K562 (cell line): Measurements from ENCODE around the gene ADGRE3. TPM values are rescaled to one million over a fixed set of nuclear protein-coding genes. Genes with fewer than 3 reads are reported as not detected.
A peak's percentile ranks its signal among the peaks of the same experiment; 100 is the strongest.

Source experiments
- DIDO1 ChIP-seq: fragments of 450-650 bp; IDR thresholded peaks from 2 replicates; pipeline ENCODE4 v1.6.1; 2016; ENCODE audit warnings: low read depth, missing biosample characterization, missing genetic modification characterization
- EWSR1 ChIP-seq: fragments of 450-650 bp; IDR thresholded peaks from 2 replicates; pipeline ENCODE4 v1.6.1; 2018; ENCODE audit warnings: borderline replicate concordance, mild to moderate bottlenecking, low read depth, moderate library complexity; ENCODE audit not compliant: partially characterized antibody
- FOXA3 ChIP-seq, 2 experiments: fragments of 450-650 bp in 1 of 2; sonication (generic) in 1 of 2; formaldehyde crosslinking; IDR thresholded peaks in 1 of 2; conservative IDR thresholded peaks in 1 of 2; 2 replicates each; pipeline versions ENCODE4 v1.4.0 to v1.8.0; 2020 to 2022; ENCODE audit warnings: mild to moderate bottlenecking in 2 of 2, missing genetic modification reagents in 1 of 2
- HDAC2 ChIP-seq: fragments of 450-650 bp; IDR thresholded peaks from 2 replicates; pipeline ENCODE4 v1.6.1; 2016; ENCODE audit warnings: mild to moderate bottlenecking
- HMGN3 ChIP-seq: IDR thresholded peaks from 2 replicates; pipeline ENCODE4 v1.6.1; 2011; ENCODE audit warnings: borderline replicate concordance, low read depth, mild to moderate bottlenecking, mixed read lengths, low read length; ENCODE audit not compliant: insufficient read length; ENCODE audit errors: extremely low read depth
- KAT7 ChIP-seq: sonication (generic); formaldehyde crosslinking; IDR thresholded peaks from 2 replicates; pipeline ENCODE4 v1.8.0; 2022; ENCODE audit warnings: missing genetic modification reagents, mild to moderate bottlenecking, borderline replicate concordance
- LCOR ChIP-seq: sonication (generic); formaldehyde crosslinking; IDR thresholded peaks from 2 replicates; pipeline ENCODE4 v1.8.0; 2022; ENCODE audit warnings: mild to moderate bottlenecking, missing genetic modification reagents
- NBN ChIP-seq: fragments of 450-650 bp; IDR thresholded peaks from 2 replicates; pipeline ENCODE4 v1.6.1; 2016; ENCODE audit warnings: low read depth, mild to moderate bottlenecking
- PHB2 ChIP-seq: fragments of 450-650 bp; IDR thresholded peaks from 2 replicates; pipeline ENCODE4 v1.6.1; 2017; ENCODE audit warnings: low read depth
- PTBP1 ChIP-seq: fragments of 200-400 bp; formaldehyde crosslinking; IDR thresholded peaks from 2 replicates; pipeline ENCODE4 v1.6.1; 2017; ENCODE audit warnings: low read depth, low read length
- SAP30 ChIP-seq: fragments of 200-600 bp; sonication (generic); IDR thresholded peaks from 2 replicates; pipeline ENCODE4 v1.6.1; 2012; ENCODE audit warnings: borderline replicate concordance, low read depth, mild to moderate bottlenecking, moderate library complexity, low read length, control low read depth, inconsistent platforms; ENCODE audit not compliant: insufficient read depth, poor library complexity, severe bottlenecking
- SIN3A ChIP-seq, 2 experiments: fragments of 150-350 bp in 1 of 2; IDR thresholded peaks; 2 replicates each; pipeline ENCODE4 v1.6.1; 2011 to 2016; ENCODE audit warnings: borderline replicate concordance in 2 of 2, low read depth in 2 of 2, low read length in 2 of 2, mild to moderate bottlenecking in 2 of 2, moderate library complexity in 2 of 2; ENCODE audit not compliant: control insufficient read depth in 1 of 2
- SIX5 ChIP-seq, 2 experiments: IDR thresholded peaks; 2 replicates each; pipeline ENCODE4 v1.6.1; 2011; ENCODE audit warnings: low read length in 2 of 2, borderline replicate concordance in 1 of 2, low read depth in 1 of 2, mild to moderate bottlenecking in 1 of 2, moderate library complexity in 1 of 2; ENCODE audit not compliant: insufficient read depth in 1 of 2
- SP2 ChIP-seq: IDR thresholded peaks from 2 replicates; pipeline ENCODE4 v1.6.1; 2011; ENCODE audit warnings: mild to moderate bottlenecking, low read depth, low read length, moderate library complexity; ENCODE audit not compliant: poor library complexity, severe bottlenecking; ENCODE audit errors: extremely low read depth
- TAF7 ChIP-seq: fragments of 450-650 bp; IDR thresholded peaks from 2 replicates; pipeline ENCODE4 v1.6.1; 2016; ENCODE audit warnings: missing genetic modification characterization, missing compliant biosample characterization
- ZNF354B ChIP-seq: fragments of 250-450 bp; sonication (Bioruptor Pico); IDR thresholded peaks from 2 replicates; pipeline ENCODE4 v1.4.0; 2020
- ZNF583 ChIP-seq: fragments of 250-450 bp; sonication (Bioruptor Pico); IDR thresholded peaks from 2 replicates; pipeline ENCODE4 v1.4.0; 2020
- polyA plus RNA-seq, 8 experiments: library from polyadenylated mRNA; depleted of rRNA in 4 of 8; stranded (reverse) in 5 of 8; unstranded in 3 of 8; fragments of >200 nt; fragmentation: Nextera tagmentation in 2 of 8; fragmentation: Illumina TruSeq in 1 of 8; extraction: Ambion mirVana in 2 of 8; extraction: Trizol in 1 of 8; gene quantifications; 2 replicates each; pipeline versions ENCODE4 v1.2.1 to v1.2.3, GENCODE V29; 2011 to 2014; ENCODE audit warnings: inconsistent platforms in 1 of 8, missing spikeins in 1 of 8
- total RNA-seq, 7 experiments: library from RNA; depleted of rRNA in 6 of 7; stranded (reverse); fragments of >200 nt in 6 of 7; fragmentation: Illumina TruSeq in 2 of 7; extraction: Trizol in 2 of 7; gene quantifications; 2 replicates each; pipeline versions ENCODE4 v1.2.1 to v1.2.3, GENCODE V29; 2011 to 2021; ENCODE audit warnings: low replicate concordance in 1 of 7
- TF ChIP-seq, protein P1 (sequence below): fragments of 450-650 bp; IDR thresholded peaks from 2 replicates; pipeline ENCODE4 v1.6.1; 2016; ENCODE audit warnings: antibody characterized with exemption
- TF ChIP-seq, protein P2 (sequence below): fragments of 450-650 bp; IDR thresholded peaks from 2 replicates; pipeline ENCODE4 v1.6.1; 2016
- TF ChIP-seq, protein P3 (sequence below), 2 experiments: IDR thresholded peaks; 2 replicates each; pipeline ENCODE4 v1.6.1; 2012; ENCODE audit warnings: improper control_type of control experiment in 2 of 2, low read depth in 2 of 2, low read length in 2 of 2, borderline replicate concordance in 1 of 2

Gene ADGRE3
- total and polyA plus RNA-seq, 9 of the 15 experiments (the other 6 are each of a cell fraction or from before 2014, with no cell fraction given), result not detected

DNA sequence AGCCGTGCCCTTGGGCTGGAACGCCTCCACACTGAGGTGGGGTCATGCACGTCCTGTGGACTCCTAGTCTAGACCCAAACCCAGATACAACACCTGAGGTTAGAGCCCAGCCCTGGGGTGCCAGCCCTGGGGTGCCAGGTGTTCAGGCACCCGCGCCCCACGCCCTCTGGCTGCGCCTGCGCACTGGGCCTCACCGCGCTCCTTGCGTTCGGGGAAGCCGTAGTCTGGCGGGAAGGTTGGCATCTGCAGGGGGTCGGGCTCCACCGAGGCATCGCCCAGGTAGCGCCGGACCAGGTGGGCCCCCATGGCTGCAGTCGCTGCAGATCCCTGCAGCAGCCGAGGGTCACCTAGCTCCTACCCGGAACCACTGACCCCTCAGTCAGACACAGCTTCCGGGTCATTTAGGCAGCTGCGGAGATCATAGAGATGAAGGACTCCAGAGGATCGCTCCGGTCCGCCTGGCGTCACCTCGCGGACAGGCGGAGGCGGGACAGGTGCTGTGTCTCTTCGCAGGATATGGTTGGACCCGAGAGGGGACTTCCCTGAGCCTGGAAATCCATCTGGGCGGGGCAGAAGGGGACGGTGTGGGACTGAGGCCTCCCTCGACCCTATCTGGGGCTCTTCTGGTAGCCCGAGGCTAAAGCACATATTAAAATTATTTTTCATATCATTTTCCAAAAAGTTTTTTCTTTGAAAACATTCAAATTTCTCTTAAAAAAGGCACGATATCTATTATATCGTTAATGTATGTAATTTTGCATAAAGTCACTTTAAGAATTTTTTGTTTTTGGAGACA lies 102.8 kb downstream of the ADGRE3 start, which contains the start of gene NDUFB7 (continued):
- no peak for TF ChIP-seq EWSR1
- TF ChIP-seq DIDO1 (tag), result peak; percentile 96
- TF ChIP-seq, protein P1, sequence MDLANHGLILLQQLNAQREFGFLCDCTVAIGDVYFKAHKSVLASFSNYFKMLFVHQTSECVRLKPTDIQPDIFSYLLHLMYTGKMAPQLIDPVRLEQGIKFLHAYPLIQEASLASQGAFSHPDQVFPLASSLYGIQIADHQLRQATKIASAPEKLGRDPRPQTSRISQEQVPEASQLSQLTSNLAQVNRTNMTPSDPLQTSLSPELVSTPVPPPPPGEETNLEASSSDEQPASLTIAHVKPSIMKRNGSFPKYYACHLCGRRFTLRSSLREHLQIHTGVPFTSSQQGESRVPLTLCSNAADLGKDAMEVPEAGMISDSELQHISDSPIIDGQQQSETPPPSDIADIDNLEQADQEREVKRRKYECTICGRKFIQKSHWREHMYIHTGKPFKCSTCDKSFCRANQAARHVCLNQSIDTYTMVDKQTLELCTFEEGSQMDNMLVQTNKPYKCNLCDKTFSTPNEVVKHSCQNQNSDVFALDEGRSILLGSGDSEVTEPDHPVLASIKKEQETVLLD, result peak; percentile 94
- peak; percentile 98 for TF ChIP-seq SP2
- no peak; the same call in 1 of the 2 replicates for TF ChIP-seq TAF7 (tag)
- TF ChIP-seq FOXA3 (CRISPR knock-in tag; conservative IDR thresholded peaks at IDR 0.05 in 1 of 2, IDR thresholded peaks at IDR 0.05 in 1 of 2), result peak in 1 of 2 experiments; percentile 72; a peak in 2 of 4 replicates
- no peak for TF ChIP-seq PHB2
- TF ChIP-seq SIN3A (IDR thresholded peaks at IDR 0.05; ENCODE audit: borderline replicate concordance in 2 of 2, control insufficient read depth in 1 of 2, low read depth in 2 of 2, low read length in 2 of 2), result peak in 1 of 2 experiments; percentile 92; a peak in 2 of 4 replicates
- TF ChIP-seq SAP30, result peak; percentile 82
- peak; percentile 93; the same call in 1 of the 2 replicates for TF ChIP-seq KAT7 (CRISPR knock-in tag)
- peak; percentile 69; the same call in 1 of the 2 replicates for TF ChIP-seq HDAC2
- peak; percentile 77 for TF ChIP-seq LCOR (CRISPR knock-in tag)
- no peak for TF ChIP-seq ZNF354B (CRISPR knock-in tag)
- TF ChIP-seq HMGN3, result peak; percentile 66
- no peak for TF ChIP-seq PTBP1
- TF ChIP-seq SIX5 (IDR thresholded peaks at IDR 0.05; ENCODE audit: borderline replicate concordance in 1 of 2, insufficient read depth in 1 of 2, low read depth in 1 of 2, low read length in 2 of 2), result peak; percentile 28 to 40; a peak in 2 of 4 replicates
- 0 out of 2 replicates have a peak, but pooled peaks have one; percentile 27 for TF ChIP-seq ZNF583 (CRISPR knock-in tag)
- TF ChIP-seq NBN, result peak; percentile 62; the same call in 1 of the 2 replicates
- TF ChIP-seq, protein P2, sequence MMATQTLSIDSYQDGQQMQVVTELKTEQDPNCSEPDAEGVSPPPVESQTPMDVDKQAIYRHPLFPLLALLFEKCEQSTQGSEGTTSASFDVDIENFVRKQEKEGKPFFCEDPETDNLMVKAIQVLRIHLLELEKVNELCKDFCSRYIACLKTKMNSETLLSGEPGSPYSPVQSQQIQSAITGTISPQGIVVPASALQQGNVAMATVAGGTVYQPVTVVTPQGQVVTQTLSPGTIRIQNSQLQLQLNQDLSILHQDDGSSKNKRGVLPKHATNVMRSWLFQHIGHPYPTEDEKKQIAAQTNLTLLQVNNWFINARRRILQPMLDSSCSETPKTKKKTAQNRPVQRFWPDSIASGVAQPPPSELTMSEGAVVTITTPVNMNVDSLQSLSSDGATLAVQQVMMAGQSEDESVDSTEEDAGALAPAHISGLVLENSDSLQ, result peak; percentile 79
- TF ChIP-seq, protein P3, sequence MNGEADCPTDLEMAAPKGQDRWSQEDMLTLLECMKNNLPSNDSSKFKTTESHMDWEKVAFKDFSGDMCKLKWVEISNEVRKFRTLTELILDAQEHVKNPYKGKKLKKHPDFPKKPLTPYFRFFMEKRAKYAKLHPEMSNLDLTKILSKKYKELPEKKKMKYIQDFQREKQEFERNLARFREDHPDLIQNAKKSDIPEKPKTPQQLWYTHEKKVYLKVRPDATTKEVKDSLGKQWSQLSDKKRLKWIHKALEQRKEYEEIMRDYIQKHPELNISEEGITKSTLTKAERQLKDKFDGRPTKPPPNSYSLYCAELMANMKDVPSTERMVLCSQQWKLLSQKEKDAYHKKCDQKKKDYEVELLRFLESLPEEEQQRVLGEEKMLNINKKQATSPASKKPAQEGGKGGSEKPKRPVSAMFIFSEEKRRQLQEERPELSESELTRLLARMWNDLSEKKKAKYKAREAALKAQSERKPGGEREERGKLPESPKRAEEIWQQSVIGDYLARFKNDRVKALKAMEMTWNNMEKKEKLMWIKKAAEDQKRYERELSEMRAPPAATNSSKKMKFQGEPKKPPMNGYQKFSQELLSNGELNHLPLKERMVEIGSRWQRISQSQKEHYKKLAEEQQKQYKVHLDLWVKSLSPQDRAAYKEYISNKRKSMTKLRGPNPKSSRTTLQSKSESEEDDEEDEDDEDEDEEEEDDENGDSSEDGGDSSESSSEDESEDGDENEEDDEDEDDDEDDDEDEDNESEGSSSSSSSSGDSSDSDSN (IDR thresholded peaks at IDR 0.05; ENCODE audit: borderline replicate concordance in 1 of 2, low read depth in 2 of 2, low read length in 2 of 2), result peak; percentile 57 to 80; a peak in 1 of 4 replicates
